HEK293 (cell line): Measurements from ENCODE around the gene TLE3.
A peak's percentile ranks its signal among the peaks of the same experiment; 100 is the strongest.

Experiments
- FEZF1 ChIP-seq: fragments of 450-650 bp; formaldehyde crosslinking; IDR thresholded peaks from 2 replicates; pipeline ENCODE4 v1.5.1; 2016; ENCODE audit warnings: missing biosample characterization, missing genetic modification characterization
- GFI1B ChIP-seq: fragments of 450-650 bp; formaldehyde crosslinking; IDR thresholded peaks from 2 replicates; pipeline ENCODE4 v1.5.1; 2016; ENCODE audit warnings: missing biosample characterization, missing genetic modification characterization
- GLIS1 ChIP-seq: fragments of 450-650 bp; formaldehyde crosslinking; IDR thresholded peaks from 2 replicates; pipeline ENCODE4 v1.5.1; 2016; ENCODE audit warnings: missing biosample characterization, missing genetic modification characterization
- HIC1 ChIP-seq: fragments of 450-650 bp; formaldehyde crosslinking; IDR thresholded peaks from 2 replicates; pipeline ENCODE4 v1.5.1; 2016; ENCODE audit warnings: missing biosample characterization, missing genetic modification characterization
- IKZF3 ChIP-seq: fragments of 450-650 bp; IDR thresholded peaks from 2 replicates; pipeline ENCODE4 v1.5.0; 2018; ENCODE audit warnings: missing biosample characterization, mild to moderate bottlenecking, missing genetic modification characterization, moderate library complexity
- KLF1 ChIP-seq: fragments of 450-650 bp; formaldehyde crosslinking; IDR thresholded peaks from 2 replicates; pipeline ENCODE4 v1.5.1; 2016; ENCODE audit warnings: missing biosample characterization, missing genetic modification characterization
- KLF7 ChIP-seq: fragments of 450-650 bp; formaldehyde crosslinking; IDR thresholded peaks from 2 replicates; pipeline ENCODE4 v1.5.1; 2016; ENCODE audit warnings: missing biosample characterization, missing genetic modification characterization, borderline replicate concordance
- MZF1 ChIP-seq: fragments of 450-650 bp; formaldehyde crosslinking; IDR thresholded peaks from 2 replicates; pipeline ENCODE4 v1.5.1; 2017; ENCODE audit warnings: missing biosample characterization, missing genetic modification characterization, borderline replicate concordance
- OVOL3 ChIP-seq: fragments of 450-650 bp; formaldehyde crosslinking; IDR thresholded peaks from 2 replicates; pipeline ENCODE4 v1.5.1; 2016; ENCODE audit warnings: missing biosample characterization, missing genetic modification characterization
- PRDM1 ChIP-seq: fragments of 450-650 bp; formaldehyde crosslinking; IDR thresholded peaks from 2 replicates; pipeline ENCODE4; 2016; ENCODE audit warnings: missing biosample characterization, missing genetic modification characterization
- PRDM6 ChIP-seq: fragments of 450-650 bp; formaldehyde crosslinking; IDR thresholded peaks from 2 replicates; pipeline ENCODE4 v1.5.1; 2017; ENCODE audit warnings: missing biosample characterization, missing genetic modification characterization
- REST ChIP-seq: fragments of 450-650 bp; formaldehyde crosslinking; IDR thresholded peaks from 2 replicates; pipeline ENCODE4 v1.5.1; 2016; ENCODE audit warnings: missing biosample characterization, missing genetic modification characterization
- SP2 ChIP-seq: fragments of 450-650 bp; formaldehyde crosslinking; IDR thresholded peaks from 2 replicates; pipeline ENCODE4 v1.5.1; 2016; ENCODE audit warnings: missing biosample characterization, missing genetic modification characterization
- ZBTB20 ChIP-seq: fragments of 450-650 bp; formaldehyde crosslinking; IDR thresholded peaks from 2 replicates; pipeline ENCODE4 v1.5.1; 2016; ENCODE audit warnings: missing biosample characterization, missing genetic modification characterization
- ZBTB44 ChIP-seq: fragments of 450-650 bp; IDR thresholded peaks from 2 replicates; pipeline ENCODE4 v1.5.1; 2018; ENCODE audit warnings: missing biosample characterization, mild to moderate bottlenecking, missing genetic modification characterization
- ZEB2 ChIP-seq: fragments of 450-650 bp; formaldehyde crosslinking; IDR thresholded peaks from 2 replicates; pipeline ENCODE4 v1.5.1; 2016; ENCODE audit warnings: missing biosample characterization, missing genetic modification characterization
- ZNF132 ChIP-seq: fragments of 450-650 bp; formaldehyde crosslinking; IDR thresholded peaks from 2 replicates; pipeline ENCODE4 v1.5.1; 2017; ENCODE audit warnings: missing biosample characterization, missing genetic modification characterization, borderline replicate concordance
- ZNF202 ChIP-seq: fragments of 450-650 bp; formaldehyde crosslinking; IDR thresholded peaks from 2 replicates; pipeline ENCODE4 v1.5.1; 2016; ENCODE audit warnings: missing biosample characterization, missing genetic modification characterization, borderline replicate concordance
- ZNF24 ChIP-seq: fragments of 450-650 bp; formaldehyde crosslinking; IDR thresholded peaks from 2 replicates; pipeline ENCODE4 v1.5.1; 2016; ENCODE audit warnings: missing biosample characterization, missing genetic modification characterization
- ZNF248 ChIP-seq: fragments of 450-650 bp; formaldehyde crosslinking; IDR thresholded peaks from 2 replicates; pipeline ENCODE4 v1.5.1; 2017; ENCODE audit warnings: missing biosample characterization, missing genetic modification characterization
- ZNF292 ChIP-seq: fragments of 450-650 bp; formaldehyde crosslinking; IDR thresholded peaks from 2 replicates; pipeline ENCODE4 v1.5.1; 2016; ENCODE audit warnings: low read depth, missing biosample characterization, missing genetic modification characterization, borderline replicate concordance
- ZNF580 ChIP-seq: fragments of 450-650 bp; formaldehyde crosslinking; IDR thresholded peaks from 2 replicates; pipeline ENCODE4 v1.5.1; 2016; ENCODE audit warnings: missing biosample characterization, missing genetic modification characterization
- ZNF596 ChIP-seq: fragments of 450-650 bp; IDR thresholded peaks from 2 replicates; pipeline ENCODE4 v1.5.0; 2018; ENCODE audit warnings: missing biosample characterization, mild to moderate bottlenecking, missing genetic modification characterization, moderate library complexity
- ZNF600 ChIP-seq: fragments of 450-650 bp; formaldehyde crosslinking; IDR thresholded peaks from 2 replicates; pipeline ENCODE4 v1.5.1; 2016; ENCODE audit warnings: missing biosample characterization, missing genetic modification characterization
- ZNF621 ChIP-seq: fragments of 450-650 bp; formaldehyde crosslinking; IDR thresholded peaks from 2 replicates; pipeline ENCODE4 v1.5.1; 2017; ENCODE audit warnings: missing biosample characterization, missing genetic modification characterization
- ZNF626 ChIP-seq: fragments of 450-650 bp; sonication (Bioruptor Pico); formaldehyde crosslinking; IDR thresholded peaks from 2 replicates; pipeline ENCODE4 v1.5.1; 2018; ENCODE audit warnings: missing biosample characterization, missing genetic modification characterization, inconsistent platforms
- ZNF629 ChIP-seq: fragments of 450-650 bp; formaldehyde crosslinking; IDR thresholded peaks from 2 replicates; pipeline ENCODE4 v1.5.1; 2017; ENCODE audit warnings: missing biosample characterization, missing genetic modification characterization
- ZNF639 ChIP-seq: fragments of 450-650 bp; formaldehyde crosslinking; IDR thresholded peaks from 2 replicates; pipeline ENCODE4 v1.5.1; 2016; ENCODE audit warnings: missing biosample characterization, missing genetic modification characterization
- ZNF701 ChIP-seq: fragments of 450-650 bp; formaldehyde crosslinking; IDR thresholded peaks from 2 replicates; pipeline ENCODE4 v1.5.1; 2016; ENCODE audit warnings: missing biosample characterization, missing genetic modification characterization
- ZNF837 ChIP-seq: fragments of 450-650 bp; formaldehyde crosslinking; IDR thresholded peaks from 2 replicates; pipeline ENCODE4 v1.5.1; 2016; ENCODE audit warnings: missing biosample characterization, missing genetic modification characterization

The TLE3 gene

GRCh38 chr15:70101459-70102113, 3.9 kb upstream of the TLE3 start (continued):
- TF ChIP-seq ZNF626 (tag by site-specific recombination) (no peak), ZBTB44 (peak; percentile 2; the same call in 1 of the 2 replicates), REST (tag by site-specific recombination) (no peak), OVOL3 (tag by site-specific recombination) (no peak), HIC1 (no peak), ZNF629 (tag by site-specific recombination) (no peak; the same call in 1 of the 2 replicates), ZNF639 (tag by site-specific recombination) (0 out of 2 replicates have a peak, but pooled peaks have one; percentile 41), ZNF580 (peak; percentile 95), ZNF600 (tag by site-specific recombination) (no peak), GLIS1 (tag by site-specific recombination) (peak; percentile 88), ZNF132 (tag by site-specific recombination) (no peak), GFI1B (tag by site-specific recombination) (no peak), ZNF248 (tag by site-specific recombination) (no peak), ZNF596 (tag by site-specific recombination) (peak; percentile 47), ZNF837 (tag by site-specific recombination) (no peak), KLF1 (tag by site-specific recombination) (peak; percentile 57; the same call in 1 of the 2 replicates), IKZF3 (tag by site-specific recombination) (no peak; the same call in none of the 2 replicates), FEZF1 (tag by site-specific recombination) (peak; percentile 74), ZEB2 (tag by site-specific recombination) (peak; percentile 52; the same call in 1 of the 2 replicates), ZBTB20 (tag by site-specific recombination) (no peak), KLF7 (tag by site-specific recombination) (no peak), PRDM1 (tag by site-specific recombination) (no peak), ZNF621 (no peak), ZNF24 (tag by site-specific recombination) (peak; percentile 55; the same call in 1 of the 2 replicates), PRDM6 (tag by site-specific recombination) (peak; percentile 70), MZF1 (no peak), ZNF292 (tag by site-specific recombination) (no peak), ZNF202 (tag by site-specific recombination) (no peak), SP2 (peak; percentile 66), ZNF701 (tag by site-specific recombination) (no peak)
